Esophagus muscularis mucosa (tissue), 4 donors: Measurements from ENCODE around the gene RAPGEF2. TPM values are rescaled to one million over a fixed set of nuclear protein-coding genes. Genes with fewer than 3 reads are reported as not detected.

ENCODE experiments used
- DNase-seq: peaks from one replicate; pipeline ENCODE4 v3.0.0-alpha.2; 2017; ENCODE audit errors: extremely low spot score
- H3K27ac ChIP-seq, 4 donors: fragments of 200-600 bp; sonication (generic); replicated peaks in 1 of 4; 1 replicate in 3 of 4; 2 replicates in 1 of 4; pipeline ENCODE4 v1.5.1; 2016 to 2019; ENCODE audit warnings: mild to moderate bottlenecking in 1 of 4
- H3K27me3 ChIP-seq, 4 donors: fragments of 200-600 bp; sonication (generic); one replicate each; pipeline versions ENCODE4 v1.5.1 to v1.6.0; 2016 to 2019
- H3K36me3 ChIP-seq, 4 donors: fragments of 200-600 bp; sonication (generic); one replicate each; pipeline ENCODE4 v1.5.1; 2016 to 2019
- H3K4me1 ChIP-seq, 4 donors: fragments of 200-600 bp; sonication (generic); one replicate each; pipeline ENCODE4 v1.5.1; 2016 to 2019
- H3K4me3 ChIP-seq, 4 donors: fragments of 200-600 bp; sonication (generic); 1 replicate in 2 of 4; 2 replicates in 2 of 4; pipeline ENCODE4 v1.5.1; 2016 to 2019; ENCODE audit warnings: mild to moderate bottlenecking in 4 of 4, moderate library complexity in 1 of 4
- H3K9me3 ChIP-seq, 4 donors: fragments of 200-600 bp; sonication (generic); 1 replicate in 3 of 4; 2 replicates in 1 of 4; pipeline ENCODE4 v1.5.1; 2016 to 2019
- EP300 ChIP-seq: sonication (generic); formaldehyde crosslinking; IDR thresholded peaks from one replicate; pipeline ENCODE4 v1.6.1; 2017; ENCODE audit warnings: antibody characterized with exemption
- POLR2A ChIP-seq: fragments of 450-650 bp; IDR thresholded peaks from one replicate; pipeline ENCODE4 v1.6.1; 2017; ENCODE audit warnings: antibody characterized with exemption, moderate library complexity, mild to moderate bottlenecking, low read depth
- POLR2AphosphoS5 ChIP-seq, 2 donors: sonication (generic); formaldehyde crosslinking; IDR thresholded peaks; one replicate each; pipeline ENCODE4 v1.6.1; 2017; ENCODE audit warnings: antibody characterized with exemption in 2 of 2
- WGBS: methylation state at CpG from one replicate; pipeline ENCODE4 v1.1.5; 2018; 5-methylcytosine and 5-hydroxymethylcytosine counted together
- intact Hi-C: fragments of 100-400 bp; cut with DNase I; formaldehyde crosslinking; loops from one replicate; pipeline ENCODE4 v1.15.1; 2023
- total RNA-seq, 4 donors: library from RNA; depleted of rRNA; stranded (reverse); fragments of >200 nt; gene quantifications; one replicate each; pipeline versions ENCODE4 v1.1.0 to v1.2.1, GENCODE V29; 2016
- TF ChIP-seq, protein P1 (sequence below), 3 experiments: fragments of 200-600 bp in 2 of 3; fragments of 450-650 bp in 1 of 3; sonication (generic) in 2 of 3; IDR thresholded peaks; one replicate each; pipeline ENCODE4 v1.5.1; 2017 to 2019; ENCODE audit warnings: antibody characterized with exemption in 3 of 3, mild to moderate bottlenecking in 2 of 3, moderate library complexity in 1 of 3

Gene RAPGEF2
- total RNA-seq, 4 donors from 2014 or later, result 55.6 to 61.5 (median 58.4) TPM

DNA sequence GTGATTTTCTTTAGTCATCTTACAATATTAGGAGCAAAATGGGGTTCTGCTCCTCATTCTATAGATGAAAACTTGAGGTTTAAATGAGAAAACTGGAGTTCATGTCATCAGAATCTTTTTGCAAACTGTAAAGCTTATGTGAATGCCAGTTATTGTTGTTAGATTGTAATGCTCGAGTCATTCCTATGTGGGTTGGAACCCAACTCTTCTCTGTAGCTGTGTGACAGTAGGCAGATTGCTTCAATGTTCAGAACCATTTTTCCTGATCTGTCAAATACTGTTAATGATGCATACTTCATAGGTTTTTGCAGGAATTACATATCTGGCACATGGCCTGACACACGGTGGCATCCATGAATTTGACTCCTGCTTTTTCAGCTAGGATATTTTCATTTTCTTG, 178.9 kb downstream of the RAPGEF2 start:
- intact Hi-C loops, result no loop called here
- peaks cover 7 to 26% (median 21%) of the 10 kb centered on the region in 4 donors for H3K4me1 ChIP-seq
- 83% methylated on average over 2 of the region's 2 CpGs for WGBS
- no peaks in the 10 kb centered on the region for H3K27me3 ChIP-seq
- TF ChIP-seq, protein P1, sequence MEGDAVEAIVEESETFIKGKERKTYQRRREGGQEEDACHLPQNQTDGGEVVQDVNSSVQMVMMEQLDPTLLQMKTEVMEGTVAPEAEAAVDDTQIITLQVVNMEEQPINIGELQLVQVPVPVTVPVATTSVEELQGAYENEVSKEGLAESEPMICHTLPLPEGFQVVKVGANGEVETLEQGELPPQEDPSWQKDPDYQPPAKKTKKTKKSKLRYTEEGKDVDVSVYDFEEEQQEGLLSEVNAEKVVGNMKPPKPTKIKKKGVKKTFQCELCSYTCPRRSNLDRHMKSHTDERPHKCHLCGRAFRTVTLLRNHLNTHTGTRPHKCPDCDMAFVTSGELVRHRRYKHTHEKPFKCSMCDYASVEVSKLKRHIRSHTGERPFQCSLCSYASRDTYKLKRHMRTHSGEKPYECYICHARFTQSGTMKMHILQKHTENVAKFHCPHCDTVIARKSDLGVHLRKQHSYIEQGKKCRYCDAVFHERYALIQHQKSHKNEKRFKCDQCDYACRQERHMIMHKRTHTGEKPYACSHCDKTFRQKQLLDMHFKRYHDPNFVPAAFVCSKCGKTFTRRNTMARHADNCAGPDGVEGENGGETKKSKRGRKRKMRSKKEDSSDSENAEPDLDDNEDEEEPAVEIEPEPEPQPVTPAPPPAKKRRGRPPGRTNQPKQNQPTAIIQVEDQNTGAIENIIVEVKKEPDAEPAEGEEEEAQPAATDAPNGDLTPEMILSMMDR (IDR thresholded peaks at IDR 0.05), result no peak
- TF ChIP-seq POLR2A (no peak), EP300 (no peak), POLR2AphosphoS5 (IDR thresholded peaks at IDR 0.05) (no peak)
- H3K4me3 ChIP-seq, result no peak overlapping the region
- no peak for DNase-seq
- no peak overlapping the region for H3K27ac ChIP-seq
- no peaks in the 10 kb centered on the region for H3K36me3 ChIP-seq
- no peaks in the 10 kb centered on the region for H3K9me3 ChIP-seq

DNA sequence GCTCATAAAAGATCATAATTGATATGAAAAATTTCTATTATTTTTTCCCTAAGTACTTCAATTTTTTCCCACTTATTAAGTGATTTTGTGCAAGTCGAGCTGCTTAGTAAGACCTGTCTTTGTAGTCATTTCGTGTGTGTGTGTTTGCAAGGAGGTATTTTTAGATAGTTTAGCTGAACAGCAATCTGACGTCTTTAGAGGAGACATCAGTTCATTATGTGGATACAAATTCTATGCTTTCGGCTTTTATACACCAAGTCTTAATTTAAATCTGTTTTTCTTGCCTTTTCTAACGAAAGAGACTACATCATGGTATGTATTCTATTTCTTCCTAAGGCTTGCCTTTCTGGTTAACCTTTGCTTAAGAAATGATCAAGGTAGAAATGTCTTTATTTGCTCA, 179.4 kb downstream of the RAPGEF2 start:
- intact Hi-C loops, result no loop called here

DNA sequence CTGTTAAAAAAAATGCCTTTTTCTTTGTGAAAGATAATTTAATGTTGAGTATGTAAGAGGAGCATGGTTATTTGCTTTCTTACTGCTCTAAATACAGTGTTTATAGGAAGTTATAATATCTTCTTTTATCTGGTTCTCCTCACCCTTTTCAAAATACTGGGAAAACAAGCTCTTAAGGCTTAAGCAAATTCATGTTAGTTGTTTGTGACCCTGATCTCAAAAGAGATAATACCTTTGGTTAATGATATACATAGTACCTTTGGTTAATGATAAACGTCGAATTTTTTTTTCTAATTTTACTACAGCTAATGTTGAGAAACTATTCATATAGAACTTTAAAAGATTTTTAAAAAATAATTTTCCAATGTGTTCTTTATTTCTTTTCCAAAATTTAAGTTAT, 180.1 kb downstream of the RAPGEF2 start:
- intact Hi-C loops, result no loop called here
- Histone ChIP-seq H3K4me3 (no peak overlapping the region), H3K27me3 (no peaks in the 10 kb centered on the region), H3K9me3 (no peaks in the 10 kb centered on the region), H3K27ac (no peak overlapping the region), H3K36me3 (no peaks in the 10 kb centered on the region), H3K4me1 (peaks cover 7 to 26% (median 21%) of the 10 kb centered on the region in 4 donors)
- WGBS, result 94% methylated on average over 2 of the region's 2 CpGs
- TF ChIP-seq POLR2AphosphoS5 (IDR thresholded peaks at IDR 0.05) (no peak), POLR2A (no peak), EP300 (no peak)
- TF ChIP-seq, protein P1 (IDR thresholded peaks at IDR 0.05), result no peak
- no peak for DNase-seq

More for the DNA sequence above, 179.4 kb downstream of the RAPGEF2 start:
- 58% methylated on average over 5 of the region's 5 CpGs for WGBS
- H3K4me1 ChIP-seq, result peaks cover 7 to 26% (median 21%) of the 10 kb centered on the region in 4 donors
- TF ChIP-seq, protein P1 (IDR thresholded peaks at IDR 0.05), result no peak
- TF ChIP-seq POLR2AphosphoS5 (IDR thresholded peaks at IDR 0.05) (no peak), EP300 (no peak), POLR2A (no peak)
- no peak overlapping the region for H3K27ac ChIP-seq
- H3K36me3 ChIP-seq, result no peaks in the 10 kb centered on the region
- DNase-seq, result no peak
- H3K27me3 ChIP-seq, result no peaks in the 10 kb centered on the region
- no peaks in the 10 kb centered on the region for H3K9me3 ChIP-seq
- H3K4me3 ChIP-seq, result no peak overlapping the region

DNA sequence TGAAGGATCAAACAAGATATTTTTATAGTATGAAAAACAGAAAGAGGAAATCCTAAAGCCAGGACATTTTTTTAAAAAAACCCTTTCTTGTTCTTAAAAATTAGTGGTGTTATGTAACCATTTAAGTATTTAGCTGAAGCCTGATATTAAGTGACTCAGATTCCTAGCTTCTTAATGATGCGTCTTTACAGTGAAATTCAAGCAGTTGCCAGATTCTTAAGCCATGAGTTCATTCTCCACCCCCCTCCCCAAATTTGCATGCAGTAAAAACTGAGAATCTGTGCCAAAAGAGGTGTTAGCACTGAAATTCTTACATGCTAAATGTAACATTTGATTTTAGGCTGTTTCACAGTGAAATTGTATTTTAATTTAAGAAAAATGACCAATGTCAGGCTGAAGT, 180.8 kb downstream of the RAPGEF2 start:
- intact Hi-C loops, result no loop called here
- Histone ChIP-seq H3K27ac (no peak overlapping the region), H3K27me3 (no peaks in the 10 kb centered on the region), H3K36me3 (no peaks in the 10 kb centered on the region), H3K4me3 (no peak overlapping the region), H3K9me3 (no peaks in the 10 kb centered on the region), H3K4me1 (peaks cover 13 to 26% (median 21%) of the 10 kb centered on the region in 4 donors)
- WGBS, result 18% methylated on average over 1 of the region's 1 CpG
- no peak for TF ChIP-seq POLR2AphosphoS5 (IDR thresholded peaks at IDR 0.05)
- TF ChIP-seq POLR2A, result no peak
- TF ChIP-seq, protein P1 (IDR thresholded peaks at IDR 0.05), result no peak
- no peak for DNase-seq

DNA sequence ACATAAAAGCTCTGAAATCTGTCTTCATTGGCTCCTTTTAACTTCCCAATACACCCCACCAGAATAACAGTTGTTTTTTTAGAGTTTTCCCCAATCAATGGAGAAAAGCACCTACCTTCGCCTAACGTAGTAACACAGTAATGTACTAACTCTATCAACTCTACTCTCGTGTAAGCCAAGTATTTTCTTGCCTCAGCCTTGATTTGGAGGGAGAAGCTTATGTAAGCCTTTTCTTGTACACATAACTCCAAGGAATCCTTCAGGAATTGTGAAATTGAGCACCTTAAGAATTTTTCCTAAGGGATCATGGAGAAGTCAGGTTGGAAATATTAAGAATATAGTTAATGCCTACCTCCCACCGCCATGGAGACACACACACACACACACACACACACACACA, 181.2 kb downstream of the RAPGEF2 start:
- Histone ChIP-seq H3K9me3 (no peaks in the 10 kb centered on the region), H3K36me3 (no peaks in the 10 kb centered on the region), H3K4me3 (no peak overlapping the region), H3K27ac (no peak overlapping the region), H3K4me1 (peaks cover 17 to 26% (median 23%) of the 10 kb centered on the region in 4 donors), H3K27me3 (no peaks in the 10 kb centered on the region)
- WGBS, result 80% methylated on average over 4 of the region's 4 CpGs
- intact Hi-C loops, result no loop called here
- TF ChIP-seq, protein P1 (IDR thresholded peaks at IDR 0.05), result no peak
- TF ChIP-seq POLR2AphosphoS5 (IDR thresholded peaks at IDR 0.05) (no peak), POLR2A (no peak), EP300 (no peak)
- no peak for DNase-seq
